Spinal cord (tissue), 10 donors: ENCODE results near the gene PPIF. TPM values are rescaled to one million over a fixed set of nuclear protein-coding genes. Genes with fewer than 3 reads are reported as not detected.
"Not testable (repeated sequence)": the region's sequence is repeated elsewhere in the genome, so short reads cannot be mapped to it uniquely, and the experiment has no call there.

ENCODE experiments used
- DNase-seq, 6 donors: peaks; one replicate each; pipeline versions ENCODE4 v3.0.0 to v3.0.0-alpha.2; 2013 to 2015; ENCODE audit warnings: low spot score in 6 of 6, low read depth in 4 of 6
- H3K27ac ChIP-seq: one replicate; pipeline ENCODE4 v1.5.1; 2013; ENCODE audit warnings: low read depth, low read length, control low read depth
- H3K27me3 ChIP-seq: one replicate; pipeline ENCODE4 v1.6.1; 2013; ENCODE audit warnings: low read length; ENCODE audit not compliant: control insufficient read depth, insufficient read depth
- H3K36me3 ChIP-seq: one replicate; pipeline ENCODE4 v1.6.1; 2013; ENCODE audit warnings: low read length; ENCODE audit not compliant: control insufficient read depth, insufficient read depth
- H3K4me1 ChIP-seq: one replicate; pipeline ENCODE4 v1.6.1; 2013; ENCODE audit warnings: low read length; ENCODE audit not compliant: control insufficient read depth, insufficient read depth
- H3K4me3 ChIP-seq: one replicate; pipeline ENCODE4 v1.5.1; 2013; ENCODE audit warnings: low read depth, low read length, control low read depth
- H3K9me3 ChIP-seq: one replicate; pipeline ENCODE4 v1.6.1; 2013; ENCODE audit warnings: low read length; ENCODE audit not compliant: control insufficient read depth, insufficient read depth
- WGBS: methylation state at CpG from one replicate; pipeline ENCODE4 v1.1.5; 2013; ENCODE audit warnings: missing lambda C conversion rate; ENCODE audit not compliant: insufficient coverage; 5-methylcytosine and 5-hydroxymethylcytosine counted together
- polyA plus RNA-seq, 2 donors: library from polyadenylated mRNA; unstranded; fragments of 120-200 nt; gene quantifications; one replicate each; pipeline ENCODE4 v1.2.1, GENCODE V29; 2013; ENCODE audit not compliant: insufficient read length in 2 of 2
- total RNA-seq, 2 donors: library from RNA; depleted of rRNA in 1 of 2; stranded (reverse); fragments of 120-200 nt in 1 of 2; fragments of >200 nt in 1 of 2; gene quantifications; one replicate each; pipeline versions ENCODE4 v1.2.3 to v1.2.4, GENCODE V29; 2013 to 2014
- donor health status: healthy.

The PPIF gene
- total and polyA plus RNA-seq, 4 donors = 20.6 to 49.5 (median 36.1) TPM

DNA sequence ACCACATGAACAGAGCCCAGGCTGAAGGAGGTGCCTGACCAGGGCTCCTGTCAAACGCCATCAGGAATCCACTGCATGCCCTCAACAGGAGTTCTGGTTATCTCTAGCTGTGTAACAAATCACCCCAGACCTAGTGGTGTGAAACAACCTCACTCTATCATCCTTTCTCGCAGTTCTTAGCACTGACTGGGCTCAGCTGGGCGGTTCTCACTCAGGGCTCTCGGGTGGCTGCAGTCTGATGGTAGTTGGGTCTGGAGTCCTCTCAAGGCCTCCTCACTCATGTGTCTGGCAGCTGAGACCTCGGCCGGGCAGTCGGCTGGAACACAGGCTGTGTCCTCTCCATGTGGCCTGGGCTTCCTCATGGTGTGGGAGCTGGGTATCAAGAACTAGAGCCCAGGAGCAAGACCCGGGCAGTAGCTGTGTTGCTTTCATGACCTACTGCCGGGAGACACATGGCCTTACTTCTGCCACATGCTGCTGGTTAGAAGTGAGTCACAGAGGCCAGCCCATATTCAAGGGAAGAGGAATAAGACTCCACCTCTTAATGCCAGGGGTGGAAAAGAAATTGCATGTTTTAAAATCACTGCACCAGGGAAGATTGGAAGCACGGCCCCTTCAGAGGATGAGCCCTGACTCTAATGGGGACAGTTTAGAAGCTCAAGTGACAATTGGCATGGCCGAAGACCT lies 9.3 kb upstream of the PPIF start:
- DNase-seq, H3K4me3 ChIP-seq, H3K36me3 ChIP-seq, H3K27ac ChIP-seq, H3K27me3 ChIP-seq, H3K9me3 ChIP-seq: not testable (repeated sequence)
- 100% methylated on average over 2 of the region's 11 CpGs for WGBS
- peaks cover 21% of the 10 kb centered on the region for H3K4me1 ChIP-seq

DNA sequence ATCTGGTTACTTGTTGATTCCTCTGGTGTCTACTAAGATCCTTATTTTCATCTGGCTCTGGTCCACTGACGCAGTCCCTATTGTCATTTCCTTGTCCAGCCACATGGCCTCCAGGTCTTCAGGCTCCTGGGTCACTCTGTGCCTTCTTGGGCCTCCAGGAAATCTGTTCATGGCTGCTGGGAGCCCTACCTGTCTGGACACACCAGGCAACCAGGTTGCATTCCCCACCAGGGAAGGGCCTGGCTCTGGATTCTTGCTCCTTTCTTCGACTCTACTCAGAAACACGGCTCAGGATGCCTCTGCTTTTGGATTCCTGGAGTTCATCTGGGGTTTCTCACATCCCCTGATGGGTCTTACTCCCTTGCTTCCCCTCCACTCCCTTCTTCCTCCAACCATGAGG lies 8.0 kb upstream of the PPIF start:
- H3K27me3 ChIP-seq = no peaks in the 10 kb centered on the region
- DNase-seq = no peak
- H3K4me1 ChIP-seq = peaks cover 21% of the 10 kb centered on the region
- 92% methylated on average over 3 of the region's 3 CpGs for WGBS
- no peak overlapping the region for H3K27ac ChIP-seq
- H3K4me3 ChIP-seq = no peak overlapping the region
- H3K36me3 ChIP-seq = no peaks in the 10 kb centered on the region
- H3K9me3 ChIP-seq = no peaks in the 10 kb centered on the region

DNA sequence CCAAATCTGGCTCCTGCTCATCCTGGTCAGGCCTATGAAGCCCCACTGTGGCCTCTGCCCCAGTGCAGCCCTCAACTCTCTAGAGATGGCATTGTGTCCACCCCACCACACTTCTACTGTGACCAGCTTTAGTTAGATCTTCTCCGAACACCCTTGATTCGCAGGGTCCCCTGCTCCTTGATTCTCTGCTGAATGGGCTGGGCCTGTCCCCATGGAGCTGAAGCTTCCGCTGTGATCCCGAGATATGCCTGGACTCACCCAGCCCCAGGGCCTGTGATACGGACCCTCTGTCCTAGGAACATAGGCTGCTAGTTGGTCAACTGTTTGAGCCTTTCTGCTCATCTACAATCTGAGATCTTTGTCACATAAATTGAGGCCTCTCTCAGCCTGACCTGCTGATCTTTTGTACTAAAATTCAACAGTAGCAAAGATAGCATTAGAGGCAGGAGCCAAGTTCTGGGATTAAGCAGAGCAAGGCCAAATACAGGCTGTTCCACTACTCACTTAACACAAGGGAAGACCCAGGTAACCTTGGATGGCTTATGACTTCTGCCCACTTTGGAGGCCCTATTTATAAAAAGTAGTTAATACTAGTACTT lies 6.5 kb upstream of the PPIF start:
- H3K27me3 ChIP-seq = no peaks in the 10 kb centered on the region
- no peaks in the 10 kb centered on the region for H3K9me3 ChIP-seq
- DNase-seq = no peak
- 100% methylated on average over 5 of the region's 5 CpGs for WGBS
- H3K4me1 ChIP-seq = peaks cover 18% of the 10 kb centered on the region
- H3K27ac ChIP-seq = no peak overlapping the region
- H3K36me3 ChIP-seq = no peaks in the 10 kb centered on the region
- no peak overlapping the region for H3K4me3 ChIP-seq

- Histone ChIP-seq H3K27ac (no peak overlapping the region), H3K4me3 (no peak overlapping the region), H3K4me1 (peaks cover 20% of the 10 kb centered on the region), H3K9me3 (no peaks in the 10 kb centered on the region), H3K36me3 (no peaks in the 10 kb centered on the region), H3K27me3 (no peaks in the 10 kb centered on the region)
- DNase-seq = no peak
- 91% methylated on average over 5 of the region's 5 CpGs for WGBS
These were observed 4.9 kb upstream of the PPIF start for GRCh38 chr10:79342295-79342761.

DNA sequence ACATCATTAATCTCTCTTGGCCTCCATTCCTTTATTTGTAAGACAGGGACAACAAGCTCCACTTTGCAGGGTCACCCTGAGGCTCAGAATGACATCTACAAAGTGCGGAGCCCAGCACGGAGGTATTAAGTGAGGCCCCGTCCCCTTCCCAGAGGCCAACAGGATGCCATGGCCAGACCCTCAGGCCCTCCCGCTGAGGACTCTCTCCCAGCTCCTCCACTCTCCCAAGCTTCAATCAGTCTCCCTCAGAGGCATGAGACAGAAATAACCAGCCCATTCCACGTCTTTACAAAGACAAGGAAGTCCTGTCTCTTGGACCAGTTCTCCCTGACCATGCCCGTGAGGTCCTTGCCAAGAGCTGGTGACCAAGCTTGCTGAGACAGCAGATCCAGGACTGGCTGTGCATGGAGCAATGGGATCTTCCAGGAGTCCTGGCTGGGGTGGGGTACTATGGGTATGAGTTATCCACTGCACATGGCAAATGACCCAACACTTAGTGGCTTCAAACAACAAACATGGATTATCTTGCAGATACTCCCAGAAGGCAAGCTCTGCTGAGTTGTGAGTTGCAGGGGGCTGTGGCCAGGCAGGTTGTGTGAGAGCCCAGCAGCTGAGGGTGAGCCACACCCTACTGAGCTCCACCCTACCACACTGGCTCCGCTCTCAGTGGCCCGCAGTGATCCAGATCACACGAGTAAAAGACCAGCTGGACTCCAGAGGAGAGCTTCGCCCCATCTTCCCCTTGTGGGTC lies 4.3 kb upstream of the PPIF start:
- no peak for DNase-seq
- Histone ChIP-seq H3K9me3 (no peaks in the 10 kb centered on the region), H3K27ac (no peak overlapping the region), H3K36me3 (no peaks in the 10 kb centered on the region), H3K27me3 (no peaks in the 10 kb centered on the region), H3K4me1 (peaks cover 24% of the 10 kb centered on the region), H3K4me3 (no peak overlapping the region)
- 88% methylated on average over 10 of the region's 10 CpGs for WGBS

GRCh38 chr10:79344502-79345195 lies 2.6 kb upstream of the PPIF start:
- Histone ChIP-seq H3K27me3 (no peaks in the 10 kb centered on the region), H3K4me1 (peaks cover 40% of the 10 kb centered on the region), H3K36me3 (peaks cover 10% of the 10 kb centered on the region), H3K27ac (no peak overlapping the region), H3K9me3 (no peaks in the 10 kb centered on the region), H3K4me3 (no peak overlapping the region)
- no peak for DNase-seq
- 88% methylated on average over 2 of the region's 3 CpGs for WGBS

GRCh38 chr10:79345241-79346011 lies 1.8 kb upstream of the PPIF start:
- no peak for DNase-seq
- H3K27ac ChIP-seq = no peak overlapping the region

GRCh38 chr10:79346012-79346340 lies 1.3 kb upstream of the PPIF start:
- no peak overlapping the region for H3K4me3 ChIP-seq
- H3K27me3 ChIP-seq = no peaks in the 10 kb centered on the region
- peaks cover 23% of the 10 kb centered on the region for H3K36me3 ChIP-seq
- H3K27ac ChIP-seq = no peak overlapping the region
- no peak for DNase-seq
- peaks cover 46% of the 10 kb centered on the region for H3K4me1 ChIP-seq
- WGBS = 93% methylated on average over 2 of the region's 2 CpGs
- no peaks in the 10 kb centered on the region for H3K9me3 ChIP-seq

More at GRCh38 chr10:79345241-79346011, 1.8 kb upstream of the PPIF start:
- Histone ChIP-seq H3K27me3 (no peaks in the 10 kb centered on the region), H3K9me3 (no peaks in the 10 kb centered on the region), H3K36me3 (peaks cover 17% of the 10 kb centered on the region), H3K4me3 (no peak overlapping the region), H3K4me1 (peaks cover 42% of the 10 kb centered on the region)
- 83% methylated on average over 3 of the region's 5 CpGs for WGBS
